GM10847 (cell line): ENCODE measurements around the gene SYTL5.

Source experiments
- POLR2A ChIP-seq: IDR thresholded peaks from 2 replicates; pipeline ENCODE4 v1.6.1; 2011; ENCODE audit not compliant: insufficient read length; ENCODE audit errors: extremely low read depth

SYTL5 gene

DNA sequence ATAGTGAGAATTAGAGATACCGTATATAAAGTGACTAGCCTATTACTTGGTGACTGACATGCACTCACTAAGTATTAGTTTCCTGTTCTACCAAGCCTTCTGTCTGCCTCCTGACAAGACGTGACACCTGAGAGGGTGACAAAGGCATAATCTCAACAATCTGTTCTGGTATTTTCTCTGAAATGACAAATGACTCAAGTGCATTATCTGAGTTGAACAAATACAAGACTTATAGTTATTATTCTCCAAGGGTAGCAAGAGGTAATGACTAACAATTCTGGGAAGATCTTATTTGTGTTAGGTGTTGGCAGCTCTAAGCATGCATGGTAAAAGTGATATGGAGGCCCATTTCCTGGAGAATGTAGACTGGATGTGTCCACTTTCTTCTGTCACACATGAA, 60.6 kb downstream of the SYTL5 start:
- TF ChIP-seq POLR2A, result no peak

DNA sequence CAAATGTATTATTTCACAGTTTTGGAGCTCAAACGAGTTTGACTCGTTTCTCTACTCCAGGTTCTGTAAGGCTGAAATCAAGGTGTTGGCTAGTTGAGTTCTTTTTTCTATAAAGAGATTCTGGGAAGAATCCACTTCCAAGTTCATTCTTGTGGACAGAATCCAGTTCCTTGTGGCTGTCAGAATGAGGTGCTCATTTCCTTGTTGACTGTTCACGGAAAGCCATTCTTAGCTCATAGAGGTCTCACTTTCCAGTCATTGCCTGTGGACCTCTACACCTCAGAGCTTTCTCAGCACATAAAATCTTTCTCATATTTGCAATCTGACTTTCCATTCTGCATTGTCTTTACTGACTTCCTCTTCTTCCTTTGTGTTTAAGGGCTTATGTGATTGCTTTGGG, 62.9 kb downstream of the SYTL5 start:
- TF ChIP-seq POLR2A, result no peak

DNA sequence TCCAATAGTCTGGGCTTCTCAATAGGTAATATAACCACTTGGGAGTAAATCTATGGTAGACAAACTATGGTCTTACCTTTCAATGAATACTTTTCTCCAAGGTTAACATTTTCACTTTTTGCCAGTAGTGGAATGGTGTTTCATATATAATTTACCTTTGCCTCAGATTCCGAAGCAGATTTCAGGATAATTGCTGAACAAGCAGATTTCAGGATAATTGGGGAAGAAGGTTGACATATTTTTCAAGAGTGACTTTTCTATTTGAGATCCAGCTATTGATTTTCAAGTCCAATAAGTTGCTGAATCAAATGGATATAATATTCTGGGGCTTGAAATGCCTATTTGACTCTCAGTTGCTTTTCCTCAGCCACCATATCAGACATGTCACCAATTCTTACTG, 63.6 kb downstream of the SYTL5 start:
- TF ChIP-seq POLR2A, result no peak

DNA sequence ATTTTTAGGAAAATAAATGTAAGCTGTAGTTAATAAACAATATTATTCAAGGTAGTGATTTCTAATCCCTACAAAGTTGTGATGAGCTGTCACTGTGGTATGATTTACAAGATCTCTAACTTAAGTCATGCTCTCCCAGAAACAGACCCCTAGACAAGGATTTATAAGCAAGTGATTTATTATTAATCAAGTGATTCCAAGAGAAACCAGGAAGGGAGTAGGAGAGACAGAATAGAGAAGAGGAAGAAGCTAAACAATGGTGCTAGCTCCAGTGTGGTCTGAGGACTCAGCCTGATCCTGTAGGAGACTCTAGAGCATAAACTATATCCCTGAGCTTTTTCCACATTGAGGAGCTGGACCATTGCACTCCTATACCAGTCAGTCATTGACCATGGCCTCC, 73.1 kb downstream of the SYTL5 start:
- TF ChIP-seq POLR2A, result no peak

DNA sequence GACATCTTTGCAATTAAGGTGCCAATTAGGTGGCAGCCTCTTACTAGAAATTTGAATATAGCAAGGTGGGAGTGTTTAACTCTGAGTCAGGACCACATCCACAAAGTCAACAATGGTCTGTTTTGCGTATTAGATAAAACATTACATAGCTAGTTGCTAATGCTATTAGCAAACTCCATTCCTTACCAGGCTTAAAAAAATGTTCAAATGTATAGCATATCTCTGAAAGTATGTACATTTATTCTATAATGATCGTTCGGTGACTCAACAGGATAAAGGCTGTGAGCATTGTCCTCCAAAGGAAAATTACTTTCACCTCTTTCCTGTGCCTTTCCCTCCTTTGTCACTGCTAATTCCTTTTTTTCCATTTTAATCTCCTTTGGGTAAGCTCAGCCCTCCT, 74.5 kb downstream of the SYTL5 start:
- TF ChIP-seq POLR2A, result no peak

DNA sequence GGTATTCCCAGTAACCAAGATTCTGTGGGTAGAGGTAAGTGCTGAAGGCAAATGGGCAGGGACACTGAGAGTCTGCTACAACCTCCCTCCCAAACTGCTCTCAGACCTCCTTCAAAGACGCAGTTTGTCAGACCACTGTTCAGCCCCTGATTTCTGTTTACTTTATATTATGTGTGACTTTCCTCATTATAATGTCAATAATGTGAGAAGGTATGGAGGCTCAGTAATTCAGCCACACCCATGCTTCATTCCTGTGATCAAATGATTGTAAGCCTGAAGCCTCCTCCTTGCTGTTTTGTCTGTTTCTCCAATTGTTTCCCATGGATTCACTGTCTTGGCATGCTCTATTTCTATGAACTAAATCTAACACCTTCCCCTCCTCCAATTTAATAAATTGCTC, 75.6 kb downstream of the SYTL5 start:
- no peak for TF ChIP-seq POLR2A

DNA sequence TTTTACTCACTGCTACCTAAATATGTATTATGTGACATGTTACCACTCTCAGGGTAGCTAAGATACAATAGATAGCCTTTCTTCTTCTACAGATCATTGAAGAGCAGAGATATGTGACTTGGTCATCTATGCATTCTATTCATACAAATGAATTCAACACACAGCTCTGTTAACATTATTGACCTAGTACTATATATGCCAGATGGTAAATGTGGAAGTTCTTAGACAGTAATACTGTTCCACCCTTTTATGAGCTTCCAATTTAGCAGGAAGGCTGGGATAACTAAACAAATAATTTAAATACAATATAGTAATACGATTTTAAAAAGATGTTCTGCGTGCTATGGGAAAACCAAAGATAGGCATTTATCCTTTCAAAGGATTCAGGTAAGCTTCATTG, 76.0 kb downstream of the SYTL5 start:
- TF ChIP-seq POLR2A, result no peak

DNA sequence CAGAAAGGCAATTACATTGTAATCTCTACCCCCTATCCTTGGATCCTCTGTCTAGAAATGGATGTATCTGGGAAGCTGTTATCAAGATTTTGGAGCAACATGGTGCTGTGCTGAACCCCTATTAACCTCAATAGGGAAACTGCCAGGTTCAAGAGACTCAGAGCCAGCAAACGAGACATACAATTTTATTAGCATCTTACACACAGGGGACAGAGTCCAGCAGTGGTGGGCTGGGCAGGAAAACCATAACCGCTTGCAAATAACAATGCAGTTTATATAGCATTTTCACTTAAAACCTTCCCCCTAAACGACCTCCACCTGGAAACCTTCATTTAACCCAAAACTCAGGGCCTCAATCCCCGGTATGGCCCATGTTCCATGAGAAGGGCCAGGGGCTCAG, 79.5 kb downstream of the SYTL5 start:
- no peak for TF ChIP-seq POLR2A

DNA sequence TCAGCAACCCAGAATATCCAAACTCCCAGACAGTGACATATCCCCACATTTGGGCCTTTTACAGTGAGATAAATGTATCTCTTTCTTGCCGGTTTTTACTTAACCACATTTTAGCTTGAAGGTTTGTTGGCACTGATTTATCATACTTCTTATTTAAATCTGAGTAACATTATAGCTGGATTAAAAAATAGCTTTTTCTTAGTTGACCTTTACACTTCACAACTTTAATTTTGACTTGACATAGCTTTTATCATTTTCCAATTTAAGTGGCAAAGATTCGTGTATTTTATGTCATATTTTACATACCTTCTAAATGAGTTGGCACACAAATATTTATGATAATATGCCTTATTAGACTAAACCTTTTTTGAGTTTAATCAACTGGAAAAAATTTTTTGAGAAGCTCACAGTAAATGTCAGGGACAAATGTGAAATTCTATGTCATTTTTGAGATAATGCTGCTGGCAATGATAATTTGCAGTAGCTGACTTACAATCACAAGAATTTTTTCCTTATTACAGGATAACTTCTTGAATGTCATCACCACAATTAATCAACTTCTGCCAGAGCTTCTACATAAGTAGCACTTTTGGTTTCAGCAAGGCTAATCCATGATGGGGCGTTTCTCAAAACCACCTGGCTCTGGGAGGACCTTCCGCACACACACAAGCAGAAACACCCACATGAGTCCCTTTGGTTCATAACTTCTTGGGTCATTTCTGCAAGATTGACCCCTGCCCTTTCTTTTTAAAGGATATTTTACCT, 80.3 kb downstream of the SYTL5 start:
- no peak for TF ChIP-seq POLR2A

DNA sequence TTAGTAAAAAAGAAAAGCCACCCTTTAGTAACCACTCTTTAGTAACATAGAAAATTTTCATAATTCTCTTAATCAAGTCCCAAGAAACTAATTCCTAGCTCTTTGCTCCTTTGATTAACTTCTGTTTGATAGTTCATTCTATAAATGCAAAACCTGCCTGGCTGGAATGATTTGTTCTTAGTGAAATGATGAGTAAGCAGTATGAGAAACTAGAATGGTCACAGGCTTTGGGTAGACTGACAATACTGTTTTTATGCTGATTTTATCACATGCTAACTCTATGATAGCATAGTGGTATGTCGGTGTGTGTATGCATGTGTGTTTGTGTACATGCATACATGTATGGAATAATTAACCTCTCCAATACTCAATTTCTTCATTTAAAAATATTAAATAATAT, 81.2 kb downstream of the SYTL5 start:
- TF ChIP-seq POLR2A, result no peak

DNA sequence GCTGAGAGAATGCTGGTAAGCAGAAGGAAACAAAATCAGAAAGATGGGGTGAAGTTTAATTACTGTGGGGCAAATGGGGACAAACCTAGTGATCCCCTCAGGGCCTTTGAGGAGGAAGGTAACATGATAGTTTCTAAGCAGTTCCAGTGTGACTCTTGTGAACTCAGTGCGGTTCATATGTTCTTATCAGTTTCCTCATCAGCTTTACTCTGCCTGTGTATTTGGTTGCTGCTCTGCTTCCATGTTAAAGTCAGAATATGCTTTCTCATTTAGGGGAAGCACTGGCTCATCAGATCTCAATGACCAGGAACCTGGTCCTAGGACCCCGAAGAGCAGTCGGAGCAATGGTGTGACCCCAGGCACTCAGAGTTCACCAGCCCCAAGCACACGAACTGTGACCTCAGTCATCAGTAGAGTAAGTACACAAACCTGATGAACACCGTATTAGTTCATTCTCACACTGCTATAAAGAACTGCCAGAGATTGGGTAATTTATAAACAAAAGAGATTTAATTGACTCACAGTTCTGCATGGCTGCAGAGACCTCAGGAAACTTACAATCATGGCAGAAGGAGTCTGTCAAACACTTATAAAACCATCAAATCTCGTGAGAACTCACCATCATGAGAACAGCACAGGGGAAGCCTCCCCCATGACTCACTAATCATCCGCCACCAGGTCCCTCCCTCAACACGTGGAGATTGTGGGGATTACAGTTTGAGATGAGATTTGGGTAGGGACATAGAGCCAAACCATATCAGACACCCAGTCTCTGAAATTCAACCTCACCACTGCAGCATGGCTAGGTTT, 83.0 kb downstream of the SYTL5 start:
- no peak for TF ChIP-seq POLR2A

DNA sequence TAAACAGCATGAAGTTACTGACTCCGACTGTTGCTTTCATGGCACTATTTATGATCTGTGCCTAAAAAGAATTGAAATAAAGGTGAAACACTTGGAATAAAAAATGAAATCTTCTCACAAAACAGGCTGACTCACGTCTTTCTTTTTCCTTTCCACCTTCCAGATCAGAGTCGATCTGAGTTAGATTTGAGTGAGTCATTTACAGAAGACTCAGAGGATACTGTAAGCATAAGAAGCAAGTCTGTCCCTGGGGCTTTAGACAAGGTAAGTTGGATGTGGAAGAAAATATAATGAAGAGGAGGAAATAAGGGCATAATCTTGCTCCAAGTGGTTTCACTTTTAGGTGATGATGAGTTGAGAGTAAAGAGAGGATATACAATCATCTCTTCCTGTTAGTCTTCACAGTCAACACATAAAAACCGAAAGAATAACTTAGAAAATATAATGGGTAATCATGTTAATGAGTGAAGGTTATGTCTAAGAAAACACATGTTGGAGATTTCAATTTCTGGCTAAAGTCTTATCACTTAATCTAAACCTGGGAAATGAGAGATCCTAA, 89.7 kb downstream of the SYTL5 start:
- TF ChIP-seq POLR2A, result no peak

DNA sequence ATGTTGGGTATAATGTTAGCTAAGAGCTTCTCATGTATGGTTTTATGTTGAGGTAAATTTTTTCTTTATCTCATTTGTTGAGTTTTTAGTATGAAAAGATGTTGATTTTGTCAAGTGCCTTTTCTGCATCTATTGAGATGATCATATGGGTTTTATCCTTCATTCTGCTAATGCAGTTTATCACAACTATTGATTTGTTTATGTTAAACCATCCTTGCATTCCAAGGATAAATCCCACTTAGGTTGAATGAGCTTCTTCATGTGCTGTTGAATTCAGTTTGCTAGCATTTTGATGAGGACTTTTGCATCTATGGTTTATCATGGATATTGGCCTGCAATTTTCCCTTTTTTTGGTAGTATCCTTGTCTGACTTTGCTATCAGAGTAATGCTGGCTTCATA, 93.3 kb downstream of the SYTL5 start:
- no peak for TF ChIP-seq POLR2A

DNA sequence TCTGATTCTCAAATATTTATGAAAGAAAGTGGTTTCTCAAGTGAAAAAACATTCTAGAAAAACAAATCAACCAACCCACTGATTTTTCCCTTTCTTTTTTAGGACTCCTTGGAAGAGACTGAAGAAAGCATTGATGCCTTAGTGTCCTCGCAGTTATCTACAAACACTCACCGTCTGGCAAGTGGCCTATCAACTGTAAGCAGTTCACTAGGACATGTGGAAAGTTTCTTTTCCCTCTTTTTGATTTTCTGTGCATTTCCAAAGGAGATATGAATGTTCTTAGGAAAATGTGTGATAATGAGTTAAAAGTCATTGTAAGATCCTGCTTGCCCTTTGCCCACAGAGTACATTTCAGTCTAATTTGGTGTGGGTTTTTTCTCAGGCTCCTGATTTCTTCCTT, 95.9 kb downstream of the SYTL5 start:
- no peak for TF ChIP-seq POLR2A

DNA sequence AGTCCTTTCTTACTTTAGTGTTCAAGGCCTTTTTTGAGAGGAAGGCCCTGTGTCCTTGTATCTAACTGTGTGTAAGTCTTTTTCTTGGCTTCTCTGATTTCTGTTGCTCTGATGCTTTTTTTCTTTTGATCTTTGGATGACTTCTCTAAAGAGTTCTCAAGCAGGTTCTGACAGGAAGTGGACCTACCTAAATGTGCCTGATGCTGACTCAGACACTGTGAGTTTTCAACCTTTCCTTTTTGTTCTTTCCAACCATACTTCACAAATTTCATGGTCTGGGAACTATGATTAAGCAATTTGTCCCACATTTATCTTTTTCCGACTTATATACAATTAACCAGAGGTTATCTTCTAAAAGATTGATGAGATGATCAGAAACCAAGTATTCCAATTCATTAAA, 96.5 kb downstream of the SYTL5 start:
- TF ChIP-seq POLR2A, result no peak
